Gastroesophageal sphincter (tissue), 4 donors: ENCODE measurements around the gene FSCN2. TPM values are rescaled to one million over a fixed set of nuclear protein-coding genes. Genes with fewer than 3 reads are reported as not detected.
A peak's percentile ranks its signal among the peaks of the same experiment; 100 is the strongest.

ENCODE experiments used
- ATAC-seq: fragments of 150-250 bp; one replicate; pipeline ENCODE4 v1.9.1; 2016; ENCODE audit warnings: mild to moderate bottlenecking, moderate library complexity
- H3K27ac ChIP-seq, 4 donors: fragments of 200-600 bp; sonication (generic) in 3 of 4; 1 replicate in 3 of 4; 2 replicates in 1 of 4; pipeline ENCODE4 v1.5.1; 2016 to 2019
- H3K27me3 ChIP-seq: fragments of 200-600 bp; sonication (generic); one replicate; pipeline ENCODE4 v1.5.1; 2019
- H3K36me3 ChIP-seq, 2 donors: fragments of 200-600 bp; sonication (generic); one replicate each; pipeline ENCODE4 v1.5.1; 2019; ENCODE audit warnings: control low read depth in 1 of 2
- H3K4me1 ChIP-seq, 3 donors: fragments of 200-600 bp; sonication (generic); 1 replicate in 2 of 3; 2 replicates in 1 of 3; pipeline ENCODE4 v1.5.1; 2016 to 2019; ENCODE audit warnings: control low read depth in 2 of 3
- H3K4me3 ChIP-seq, 2 donors: fragments of 200-600 bp; sonication (generic); one replicate each; pipeline ENCODE4 v1.5.1; 2019; ENCODE audit warnings: mild to moderate bottlenecking in 1 of 2, moderate library complexity in 1 of 2
- H3K9me3 ChIP-seq, 3 donors: fragments of 200-600 bp; sonication (generic); one replicate each; pipeline ENCODE4 v1.5.1; 2017 to 2019; ENCODE audit warnings: control low read depth in 2 of 3
- CTCF ChIP-seq, 4 experiments: fragments of 200-600 bp in 2 of 4; fragments of 450-650 bp in 2 of 4; sonication (generic) in 1 of 4; IDR thresholded peaks; one replicate each; pipeline ENCODE4 v1.5.1; 2017 to 2019; ENCODE audit warnings: antibody characterized with exemption in 4 of 4, mild to moderate bottlenecking in 2 of 4, moderate library complexity in 2 of 4
- EP300 ChIP-seq: sonication (generic); formaldehyde crosslinking; IDR thresholded peaks from one replicate; pipeline ENCODE4 v1.6.1; 2017; ENCODE audit warnings: antibody characterized with exemption, mild to moderate bottlenecking
- POLR2A ChIP-seq, 2 donors: fragments of 450-650 bp; IDR thresholded peaks; one replicate each; pipeline ENCODE4 v1.6.1; 2017; ENCODE audit warnings: antibody characterized with exemption in 2 of 2, mild to moderate bottlenecking in 2 of 2, moderate library complexity in 1 of 2
- POLR2AphosphoS5 ChIP-seq: sonication (generic); formaldehyde crosslinking; IDR thresholded peaks from one replicate; pipeline ENCODE4 v1.6.1; 2017; ENCODE audit warnings: antibody characterized with exemption
- WGBS, 2 donors: methylation state at CpG; one replicate each; pipeline ENCODE4 v1.1.5; 2018; ENCODE audit warnings: low coverage in 1 of 2; 5-methylcytosine and 5-hydroxymethylcytosine counted together
- total RNA-seq, 4 donors: library from RNA; depleted of rRNA; stranded (reverse); fragments of >200 nt; gene quantifications; one replicate each; pipeline ENCODE4 v1.1.0, GENCODE V29; 2016

FSCN2 gene
- total RNA-seq, 4 donors from 2014 or later, result 0.49 to 2.1 (median 1.0) TPM

- WGBS, 2 donors, result 0% methylated on average over 2 to 7 of the region's 62 CpGs
- peaks cover 0 to 54% (median 22%) of the 10 kb centered on the region in 3 donors for H3K4me1 ChIP-seq
- ATAC-seq, result peak; percentile 23
Measured at GRCh38 chr17:81511804-81512561, 16.2 kb upstream of the FSCN2 start.

GRCh38 chr17:81512562-81513371, 15.4 kb upstream of the FSCN2 start, which contains the start of gene ACTG1:
TSS of gene ACTG1 (minus strand) at chr17:81512799. CDS start at chr17:81512354, 445 bp downstream.
- peaks cover 0 to 62% (median 29%) of the 10 kb centered on the region in 3 donors for H3K4me1 ChIP-seq

More at GRCh38 chr17:81511804-81512561, 16.2 kb upstream of the FSCN2 start:
- Histone ChIP-seq H3K27me3 (no peaks in the 10 kb centered on the region), H3K4me3 (peak overlapping the region; percentile 70 to 83), H3K36me3 (peaks cover 0 to 40% of the 10 kb centered on the region in 2 donors), H3K27ac (peak overlapping the region; percentile 82 to 100 (median 98)), H3K9me3 (no peaks in the 10 kb centered on the region)
- TF ChIP-seq POLR2A (IDR thresholded peaks at IDR 0.05), result no peak
- no peak for TF ChIP-seq EP300
- peak; percentile 8 for TF ChIP-seq POLR2AphosphoS5
- peak in 1 of 4 experiments; percentile 8 for TF ChIP-seq CTCF (IDR thresholded peaks at IDR 0.05)

GRCh38 chr17:81513372-81513752, 14.8 kb upstream of the FSCN2 start:
- Histone ChIP-seq H3K27ac (peak overlapping the region; percentile 94 to 100 (median 98)), H3K9me3 (no peaks in the 10 kb centered on the region), H3K4me1 (peaks cover 0 to 65% (median 35%) of the 10 kb centered on the region in 3 donors), H3K27me3 (no peaks in the 10 kb centered on the region), H3K4me3 (peak overlapping the region; percentile 54 to 83), H3K36me3 (peaks cover 0 to 38% of the 10 kb centered on the region in 2 donors)
- no CpG with 5 or more reads among the region's 23 CpGs for WGBS, 2 donors
- peak; percentile 34 for ATAC-seq
- TF ChIP-seq CTCF (IDR thresholded peaks at IDR 0.05), result no peak
- TF ChIP-seq POLR2A (IDR thresholded peaks at IDR 0.05), result peak in 1 of 2 donors; percentile 7

More at GRCh38 chr17:81512562-81513371, 15.4 kb upstream of the FSCN2 start, which contains the start of gene ACTG1:
- WGBS, 2 donors, result no CpG with 5 or more reads among the region's 111 CpGs
- peak; percentile 81 for ATAC-seq
- no peaks in the 10 kb centered on the region for H3K9me3 ChIP-seq
- no peaks in the 10 kb centered on the region for H3K27me3 ChIP-seq
- TF ChIP-seq CTCF (IDR thresholded peaks at IDR 0.05) (no peak), POLR2A (IDR thresholded peaks at IDR 0.05) (peak; percentile 99), EP300 (no peak), POLR2AphosphoS5 (peak; percentile 99)
- H3K4me3 ChIP-seq, result peak within 1 kb of the TSS; percentile 70 to 83
- H3K36me3 ChIP-seq, result peaks cover 0 to 40% of the 10 kb centered on the region in 2 donors
- peak within 1 kb of the TSS; percentile 94 to 100 (median 98) for H3K27ac ChIP-seq

- Histone ChIP-seq H3K27me3 (no peaks in the 10 kb centered on the region), H3K27ac (peak overlapping the region; percentile 94 to 100 (median 98)), H3K9me3 (no peaks in the 10 kb centered on the region), H3K4me1 (peaks cover 0 to 65% (median 39%) of the 10 kb centered on the region in 3 donors), H3K4me3 (peak overlapping the region; percentile 54 to 83), H3K36me3 (peaks cover 0 to 32% of the 10 kb centered on the region in 2 donors)
- WGBS, 2 donors, result no CpG with 5 or more reads among the region's 64 CpGs
- TF ChIP-seq POLR2AphosphoS5, result peak; percentile 41
- peak in 1 of 4 experiments; percentile 19 for TF ChIP-seq CTCF (IDR thresholded peaks at IDR 0.05)
- peak; percentile 6 to 37 for TF ChIP-seq POLR2A (IDR thresholded peaks at IDR 0.05)
- no peak for TF ChIP-seq EP300
- ATAC-seq, result peak; percentile 8
Measured at GRCh38 chr17:81513753-81514488, 14.3 kb upstream of the FSCN2 start.
